ENCODE measurements around the gene NEK6. TPM values are rescaled to one million over a fixed set of nuclear protein-coding genes. Genes with fewer than 3 reads are reported as not detected.

NEK6 gene
- total RNA-seq, 1 donor from 2014 or later, result 24.4 TPM

DNA sequence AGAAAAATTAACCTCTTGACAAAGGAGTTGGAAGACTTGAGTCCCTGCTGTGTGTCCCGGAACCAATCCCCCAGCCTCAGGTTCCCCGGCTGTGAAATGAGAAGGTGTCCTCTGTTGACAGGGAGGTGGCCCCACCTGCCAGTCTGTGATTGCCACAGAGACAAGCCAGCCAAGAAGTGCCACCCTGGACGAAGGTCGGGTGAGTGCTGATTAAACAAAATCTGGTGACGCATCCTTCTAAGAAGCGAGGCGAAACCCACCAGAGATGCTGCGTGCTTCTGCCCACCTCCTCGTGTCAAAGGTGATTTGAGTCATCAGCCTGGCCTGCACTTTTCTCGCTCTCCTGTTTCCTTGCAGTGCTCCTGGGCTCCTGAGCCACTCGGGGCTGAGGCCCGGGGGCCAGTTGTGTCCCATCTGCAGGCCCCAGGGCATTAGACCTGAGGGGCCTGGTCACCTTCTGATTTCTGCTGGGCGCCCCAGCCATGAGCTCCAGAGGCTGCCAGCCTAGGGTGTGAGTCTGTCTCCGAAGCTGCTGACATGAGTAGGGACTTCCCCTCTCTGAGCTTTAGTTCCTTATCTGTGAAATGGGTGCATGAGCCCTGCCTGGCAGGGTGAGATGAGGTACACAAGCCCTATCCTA, 28.7 kb downstream of the NEK6 start:
- H3K4me3 Mint-ChIP-seq (ENCODE audit: low read depth), result no peak overlapping the region
- H3K36me3 Mint-ChIP-seq (ENCODE audit: insufficient read depth), result no peaks in the 10 kb centered on the region
- H3K27me3 Mint-ChIP-seq, result no peaks in the 10 kb centered on the region
- no peak for TF ChIP-seq CTCF (IDR thresholded peaks at IDR 0.05; ENCODE audit: unreplicated experiment)
- peak overlapping the region; percentile 85 for H3K27ac Mint-ChIP-seq
- H3K9me3 Mint-ChIP-seq (ENCODE audit: low read depth), result no peaks in the 10 kb centered on the region
- H3K4me1 Mint-ChIP-seq (ENCODE audit: low read depth), result no peaks in the 10 kb centered on the region
- no peak for DNase-seq (ENCODE audit: low spot score, unreplicated experiment)

- Mint-ChIP-seq H3K36me3 (ENCODE audit: insufficient read depth) (no peaks in the 10 kb centered on the region), H3K4me3 (ENCODE audit: low read depth) (no peak overlapping the region), H3K9me3 (ENCODE audit: low read depth) (no peaks in the 10 kb centered on the region), H3K27me3 (no peaks in the 10 kb centered on the region), H3K4me1 (ENCODE audit: low read depth) (no peaks in the 10 kb centered on the region), H3K27ac (no peak overlapping the region)
- no peak for TF ChIP-seq CTCF (IDR thresholded peaks at IDR 0.05; ENCODE audit: unreplicated experiment)
- no peak for DNase-seq (ENCODE audit: low spot score, unreplicated experiment)
Observed at GRCh38 chr9:124290053-124290591, 32.4 kb downstream of the NEK6 start.

- Mint-ChIP-seq H3K9me3 (ENCODE audit: low read depth) (no peaks in the 10 kb centered on the region), H3K27me3 (no peaks in the 10 kb centered on the region), H3K27ac (no peak overlapping the region), H3K4me1 (ENCODE audit: low read depth) (no peaks in the 10 kb centered on the region), H3K4me3 (ENCODE audit: low read depth) (no peak overlapping the region), H3K36me3 (ENCODE audit: insufficient read depth) (no peaks in the 10 kb centered on the region)
- no peak for TF ChIP-seq CTCF (IDR thresholded peaks at IDR 0.05; ENCODE audit: unreplicated experiment)
- no peak for DNase-seq (ENCODE audit: low spot score, unreplicated experiment)
Observed at GRCh38 chr9:124290743-124291554, 33.2 kb downstream of the NEK6 start.

DNA sequence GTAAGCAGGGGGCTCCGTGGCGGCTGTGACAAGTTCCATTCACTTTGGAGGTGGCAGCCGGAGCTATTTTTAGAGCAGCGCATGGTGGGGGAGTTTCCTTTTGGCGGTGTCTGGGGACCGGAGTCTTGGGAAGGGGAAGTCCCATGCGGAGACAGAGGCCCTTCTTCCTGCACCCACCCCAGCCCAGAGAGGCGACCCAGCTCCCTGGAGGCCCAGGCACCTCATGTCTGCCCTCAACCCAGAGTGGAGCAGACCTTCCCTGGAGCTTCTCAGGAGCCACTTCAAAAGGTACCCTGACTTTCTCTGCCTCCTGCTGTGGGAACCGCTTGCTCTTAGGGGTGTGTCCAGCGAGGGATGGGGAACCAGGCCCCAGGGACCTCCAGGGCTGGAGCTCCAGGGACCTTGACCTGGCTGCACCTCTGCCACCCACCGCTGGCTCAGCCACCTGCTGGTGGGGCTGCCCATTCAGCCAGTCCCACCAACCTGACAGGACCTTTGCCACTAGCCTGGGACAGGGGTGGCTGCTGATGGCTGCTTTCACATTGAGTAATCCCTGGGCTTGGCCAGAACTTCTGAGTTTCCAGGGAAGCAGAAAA, 34.1 kb downstream of the NEK6 start:
- DNase-seq (ENCODE audit: low spot score, unreplicated experiment), result no peak
- Mint-ChIP-seq H3K4me1 (ENCODE audit: low read depth) (no peaks in the 10 kb centered on the region), H3K36me3 (ENCODE audit: insufficient read depth) (no peaks in the 10 kb centered on the region), H3K4me3 (ENCODE audit: low read depth) (no peak overlapping the region), H3K27ac (no peak overlapping the region), H3K9me3 (ENCODE audit: low read depth) (no peaks in the 10 kb centered on the region), H3K27me3 (no peaks in the 10 kb centered on the region)
- TF ChIP-seq CTCF (IDR thresholded peaks at IDR 0.05; ENCODE audit: unreplicated experiment), result no peak

Data from progenitor cell of endocrine pancreas (in vitro differentiated cells).